IPS-15b (cell line): ENCODE measurements around the gene RHOT2.

Experiments
- H3K27me3 ChIP-seq: one replicate; pipeline ENCODE4 v1.6.1; 2013; ENCODE audit warnings: low read length; ENCODE audit not compliant: control insufficient read depth, insufficient read depth
- H3K36me3 ChIP-seq: one replicate; pipeline ENCODE4 v1.6.1; 2013; ENCODE audit warnings: low read length; ENCODE audit not compliant: control insufficient read depth, insufficient read depth
- H3K4me1 ChIP-seq: one replicate; pipeline ENCODE4 v1.6.1; 2013; ENCODE audit warnings: mild to moderate bottlenecking, low read length; ENCODE audit not compliant: control insufficient read depth, insufficient read depth
- H3K4me3 ChIP-seq: one replicate; pipeline ENCODE4 v1.5.1; 2013; ENCODE audit warnings: low read depth, low read length
- H3K9ac ChIP-seq: one replicate; pipeline ENCODE4 v1.6.1; 2013; ENCODE audit warnings: low read depth, mild to moderate bottlenecking, low read length
- H3K9me3 ChIP-seq: one replicate; pipeline ENCODE4 v1.6.1; 2013; ENCODE audit warnings: mild to moderate bottlenecking, low read length; ENCODE audit not compliant: control insufficient read depth, insufficient read depth

Gene RHOT2

GRCh38 chr16:676913-677312 is 9.0 kb downstream of the RHOT2 start:
- peak overlapping the region; percentile 24 for H3K4me3 ChIP-seq
- peaks cover 31% of the 10 kb centered on the region for H3K36me3 ChIP-seq

GRCh38 chr16:677316-678190 is 9.6 kb downstream of the RHOT2 start:
- no peaks in the 10 kb centered on the region for H3K4me1 ChIP-seq
- peak overlapping the region; percentile 24 for H3K4me3 ChIP-seq
- H3K36me3 ChIP-seq = peaks cover 31% of the 10 kb centered on the region
- H3K9ac ChIP-seq = no peak overlapping the region
- no peaks in the 10 kb centered on the region for H3K27me3 ChIP-seq
- H3K9me3 ChIP-seq = no peaks in the 10 kb centered on the region

More at GRCh38 chr16:676913-677312, 9.0 kb downstream of the RHOT2 start:
- Histone ChIP-seq H3K9me3 (no peaks in the 10 kb centered on the region), H3K27me3 (no peaks in the 10 kb centered on the region), H3K9ac (no peak overlapping the region), H3K4me1 (no peaks in the 10 kb centered on the region)

GRCh38 chr16:678209-678857 is 10.4 kb downstream of the RHOT2 start:
- Histone ChIP-seq H3K36me3 (peaks cover 31% of the 10 kb centered on the region), H3K9me3 (no peaks in the 10 kb centered on the region), H3K4me1 (peaks cover 3% of the 10 kb centered on the region), H3K27me3 (no peaks in the 10 kb centered on the region), H3K9ac (no peak overlapping the region), H3K4me3 (no peak overlapping the region)

- Histone ChIP-seq H3K36me3 (peaks cover 26% of the 10 kb centered on the region), H3K9ac (no peak overlapping the region), H3K4me1 (peaks cover 3% of the 10 kb centered on the region)
Measured at GRCh38 chr16:678858-679813, 11.2 kb downstream of the RHOT2 start.

GRCh38 chr16:679814-680624 is 12.1 kb downstream of the RHOT2 start, which contains the start of gene STUB1:
STUB1 (plus strand) TSS chr16:680410; CDS start chr16:680526, 116 bp downstream.
- Histone ChIP-seq H3K27me3 (no peaks in the 10 kb centered on the region), H3K36me3 (peaks cover 23% of the 10 kb centered on the region), H3K9me3 (no peaks in the 10 kb centered on the region), H3K4me1 (peaks cover 3% of the 10 kb centered on the region), H3K4me3 (peak within 1 kb of the TSS; percentile 73), H3K9ac (peak within 1 kb of the TSS; percentile 83)

More at GRCh38 chr16:678858-679813, 11.2 kb downstream of the RHOT2 start:
- H3K4me3 ChIP-seq = peak overlapping the region; percentile 73
- H3K9me3 ChIP-seq = no peaks in the 10 kb centered on the region
- H3K27me3 ChIP-seq = no peaks in the 10 kb centered on the region

- peaks cover 29% of the 10 kb centered on the region for H3K36me3 ChIP-seq
- no peaks in the 10 kb centered on the region for H3K27me3 ChIP-seq
- H3K9me3 ChIP-seq = no peaks in the 10 kb centered on the region
- H3K4me3 ChIP-seq = peak overlapping the region; percentile 69
- peak overlapping the region; percentile 83 for H3K9ac ChIP-seq
- peaks cover 3% of the 10 kb centered on the region for H3K4me1 ChIP-seq
Measured at GRCh38 chr16:680625-680945, 12.7 kb downstream of the RHOT2 start.

DNA sequence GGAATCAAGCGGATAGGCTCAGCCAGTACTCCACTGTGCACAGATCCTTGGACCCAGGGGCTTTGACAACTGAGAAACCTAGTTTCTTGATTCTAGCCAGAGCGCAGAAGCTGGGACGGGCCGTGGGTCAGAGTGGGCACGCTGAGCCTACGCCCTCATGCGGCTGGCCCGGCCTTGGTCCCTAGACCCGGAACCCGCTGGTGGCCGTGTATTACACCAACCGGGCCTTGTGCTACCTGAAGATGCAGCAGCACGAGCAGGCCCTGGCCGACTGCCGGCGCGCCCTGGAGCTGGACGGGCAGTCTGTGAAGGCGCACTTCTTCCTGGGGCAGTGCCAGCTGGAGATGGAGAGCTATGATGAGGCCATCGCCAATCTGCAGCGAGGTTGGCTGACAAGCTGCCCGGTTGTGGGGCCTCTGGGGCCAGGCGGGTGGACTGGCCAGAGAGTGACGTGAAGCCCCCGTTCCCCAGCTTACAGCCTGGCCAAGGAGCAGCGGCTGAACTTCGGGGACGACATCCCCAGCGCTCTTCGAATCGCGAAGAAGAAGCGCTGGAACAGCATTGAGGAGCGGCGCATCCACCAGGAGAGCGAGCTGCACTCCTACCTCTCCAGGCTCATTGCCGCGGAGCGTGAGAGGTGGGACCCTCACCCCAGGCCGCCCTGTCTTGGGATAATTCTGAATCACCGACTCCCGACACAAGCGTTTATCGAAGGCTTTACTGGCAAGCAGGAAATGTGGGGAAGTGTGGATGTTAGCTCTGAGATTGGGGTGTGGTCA is 13.2 kb downstream of the RHOT2 start:
- Histone ChIP-seq H3K27me3 (no peaks in the 10 kb centered on the region), H3K36me3 (peaks cover 32% of the 10 kb centered on the region), H3K9ac (peak overlapping the region; percentile 83), H3K9me3 (no peaks in the 10 kb centered on the region), H3K4me3 (peak overlapping the region; percentile 69), H3K4me1 (peaks cover 3% of the 10 kb centered on the region)

GRCh38 chr16:681746-682427 is 14.0 kb downstream of the RHOT2 start:
- no peak overlapping the region for H3K9ac ChIP-seq
- peaks cover 3% of the 10 kb centered on the region for H3K4me1 ChIP-seq
- H3K9me3 ChIP-seq = no peaks in the 10 kb centered on the region
- peak overlapping the region; percentile 69 for H3K4me3 ChIP-seq
- H3K36me3 ChIP-seq = peaks cover 39% of the 10 kb centered on the region
- H3K27me3 ChIP-seq = no peaks in the 10 kb centered on the region

- H3K9me3 ChIP-seq = no peaks in the 10 kb centered on the region
- peaks cover 39% of the 10 kb centered on the region for H3K36me3 ChIP-seq
- H3K4me3 ChIP-seq = peak overlapping the region; percentile 75
- H3K4me1 ChIP-seq = peaks cover 3% of the 10 kb centered on the region
- no peaks in the 10 kb centered on the region for H3K27me3 ChIP-seq
- no peak overlapping the region for H3K9ac ChIP-seq
Measured at GRCh38 chr16:682493-683395, 14.8 kb downstream of the RHOT2 start.
